ENCODE data around the gene COL4A6. TPM values are rescaled to one million over a fixed set of nuclear protein-coding genes. Genes with fewer than 3 reads are reported as not detected.

COL4A6 gene
- total RNA-seq, 1 donor from 2014 or later: 4.1 TPM

DNA sequence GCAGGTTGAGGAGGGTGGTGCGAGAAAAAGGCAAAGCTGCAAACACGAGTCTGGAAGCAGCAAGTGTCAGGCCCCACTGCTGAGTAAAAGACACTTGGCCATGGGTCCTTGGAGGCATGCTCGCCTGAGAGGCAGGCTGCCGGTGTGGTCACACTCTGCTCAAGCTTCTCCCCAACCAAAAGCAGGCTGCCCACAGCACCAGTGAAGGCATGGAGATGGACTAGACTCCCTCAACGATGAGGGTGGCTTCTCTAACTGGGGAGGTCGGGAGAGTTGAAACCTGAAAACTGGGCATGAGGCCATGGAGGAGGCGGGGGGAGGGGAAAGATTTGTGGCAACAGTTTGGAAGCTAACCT is 260.1 kb downstream of the COL4A6 start:
- no peak overlapping the region for H3K27ac Mint-ChIP-seq (ENCODE audit: unreplicated experiment)
- no peaks in the 10 kb centered on the region for H3K27me3 Mint-ChIP-seq (ENCODE audit: low read depth)
- no peaks in the 10 kb centered on the region for H3K9me3 Mint-ChIP-seq (ENCODE audit: low read depth)

DNA sequence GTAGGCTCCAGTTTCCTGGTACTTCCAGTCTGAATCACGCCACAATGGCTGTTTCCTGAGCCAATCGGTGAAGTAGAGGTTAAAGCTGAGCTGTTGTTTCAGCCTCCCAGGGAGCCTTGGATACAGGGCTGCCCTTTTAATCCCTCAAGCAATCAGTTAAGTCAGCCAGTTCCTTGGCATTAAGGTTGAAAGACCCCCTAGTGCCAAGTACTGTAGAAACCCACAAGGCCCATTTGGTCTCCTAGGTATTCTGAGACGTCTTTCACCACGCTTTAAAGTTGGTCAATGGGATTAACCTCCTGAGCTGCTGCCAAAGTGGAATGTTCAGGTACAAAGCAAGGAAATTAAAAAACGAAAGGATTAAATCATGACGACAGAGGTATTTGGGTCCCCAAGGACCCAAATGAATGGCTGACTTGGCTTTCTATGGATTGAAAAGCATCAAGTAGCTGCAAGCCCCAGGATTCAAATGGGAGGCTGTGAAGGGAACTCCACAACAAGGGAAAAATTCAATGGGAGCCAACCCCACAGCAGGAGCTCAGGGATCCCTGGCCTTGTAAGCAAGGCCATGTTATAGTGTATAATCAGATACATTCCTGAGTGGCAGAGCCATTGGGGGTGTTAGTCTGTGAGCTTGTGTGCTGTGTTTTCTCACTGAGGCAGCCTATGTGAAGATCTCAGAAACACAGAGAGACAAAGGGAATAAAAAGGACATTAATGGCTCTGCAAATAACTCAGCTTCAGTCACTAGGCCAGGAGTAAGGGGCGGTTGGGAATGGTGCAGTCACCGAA is 260.7 kb downstream of the COL4A6 start:
- Mint-ChIP-seq H3K4me3 (ENCODE audit: unreplicated experiment) (no peak overlapping the region), H3K27ac (ENCODE audit: unreplicated experiment) (no peak overlapping the region), H3K4me1 (ENCODE audit: low read depth) (peaks cover 6% of the 10 kb centered on the region), H3K9me3 (ENCODE audit: low read depth) (no peaks in the 10 kb centered on the region), H3K36me3 (ENCODE audit: low read depth) (no peaks in the 10 kb centered on the region), H3K27me3 (ENCODE audit: low read depth) (no peaks in the 10 kb centered on the region)
- no peak for DNase-seq (ENCODE audit: low spot score)
- no peak for TF ChIP-seq CTCF (IDR thresholded peaks at IDR 0.05)

More for the DNA sequence above, 260.1 kb downstream of the COL4A6 start:
- Mint-ChIP-seq H3K4me1 (ENCODE audit: low read depth) (peaks cover 6% of the 10 kb centered on the region), H3K4me3 (ENCODE audit: unreplicated experiment) (no peak overlapping the region), H3K36me3 (ENCODE audit: low read depth) (no peaks in the 10 kb centered on the region)
- TF ChIP-seq CTCF (IDR thresholded peaks at IDR 0.05): no peak
- DNase-seq (ENCODE audit: low spot score): no peak

DNA sequence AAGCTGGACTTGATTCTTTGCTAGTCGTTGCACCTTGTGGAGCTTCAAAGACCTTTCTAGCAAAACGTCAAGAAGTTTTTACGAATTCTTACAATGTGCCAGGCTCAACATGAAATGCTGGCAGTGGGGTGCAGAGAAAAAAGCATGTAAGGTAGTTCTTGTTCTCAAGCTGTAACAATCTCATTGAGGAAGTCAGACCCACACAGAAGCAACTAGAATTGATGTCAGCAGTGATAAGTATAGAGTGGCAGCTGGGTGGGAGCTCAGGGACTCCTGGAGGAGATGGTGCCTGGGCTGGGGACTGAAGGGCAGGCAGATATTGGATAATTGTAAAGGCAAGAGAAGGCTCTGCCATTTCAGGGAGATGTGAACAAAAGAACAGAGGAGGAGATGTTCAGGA is 264.3 kb downstream of the COL4A6 start:
- H3K27ac Mint-ChIP-seq (ENCODE audit: unreplicated experiment): no peak overlapping the region

GRCh38 chrX:108171671-108172070 is 266.6 kb downstream of the COL4A6 start:
- no peak for DNase-seq (ENCODE audit: low spot score)
- peaks cover 14% of the 10 kb centered on the region for H3K4me1 Mint-ChIP-seq (ENCODE audit: low read depth)
- no peaks in the 10 kb centered on the region for H3K27me3 Mint-ChIP-seq (ENCODE audit: low read depth)
- no peak overlapping the region for H3K4me3 Mint-ChIP-seq (ENCODE audit: unreplicated experiment)
- H3K27ac Mint-ChIP-seq (ENCODE audit: unreplicated experiment): no peak overlapping the region
- peaks cover 3% of the 10 kb centered on the region for H3K9me3 Mint-ChIP-seq (ENCODE audit: low read depth)
- no peak for TF ChIP-seq CTCF (IDR thresholded peaks at IDR 0.05)
- H3K36me3 Mint-ChIP-seq (ENCODE audit: low read depth): no peaks in the 10 kb centered on the region

More for the DNA sequence above, 264.3 kb downstream of the COL4A6 start:
- no peak for DNase-seq (ENCODE audit: low spot score)
- TF ChIP-seq CTCF (IDR thresholded peaks at IDR 0.05): no peak
- H3K36me3 Mint-ChIP-seq (ENCODE audit: low read depth): no peaks in the 10 kb centered on the region
- no peaks in the 10 kb centered on the region for H3K27me3 Mint-ChIP-seq (ENCODE audit: low read depth)
- no peak overlapping the region for H3K4me3 Mint-ChIP-seq (ENCODE audit: unreplicated experiment)
- peaks cover 6% of the 10 kb centered on the region for H3K4me1 Mint-ChIP-seq (ENCODE audit: low read depth)
- peaks cover 3% of the 10 kb centered on the region for H3K9me3 Mint-ChIP-seq (ENCODE audit: low read depth)

DNA sequence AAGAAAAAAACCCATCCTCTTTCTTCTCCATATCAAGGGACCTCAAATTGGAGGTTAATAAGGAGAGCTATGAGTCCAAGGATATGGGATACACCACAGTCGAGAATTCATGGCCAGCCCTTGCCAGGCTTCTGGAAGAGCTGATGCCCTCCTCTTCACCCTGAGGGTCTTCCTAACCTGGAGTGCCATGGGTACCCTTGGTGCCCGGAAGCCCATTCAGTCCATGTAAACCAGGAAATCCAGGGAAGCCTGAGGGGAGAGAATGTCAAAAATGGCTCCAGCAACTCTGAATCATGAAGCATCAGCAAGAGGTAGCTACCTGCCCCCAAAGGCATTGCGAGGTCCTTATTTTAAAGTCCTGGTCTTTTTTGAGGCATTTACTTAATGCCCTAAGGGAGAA is 268.5 kb downstream of the COL4A6 start:
- Mint-ChIP-seq H3K4me1 (ENCODE audit: low read depth) (peaks cover 14% of the 10 kb centered on the region), H3K27me3 (ENCODE audit: low read depth) (no peaks in the 10 kb centered on the region), H3K4me3 (ENCODE audit: unreplicated experiment) (no peak overlapping the region), H3K36me3 (ENCODE audit: low read depth) (no peaks in the 10 kb centered on the region), H3K9me3 (ENCODE audit: low read depth) (peaks cover 3% of the 10 kb centered on the region), H3K27ac (ENCODE audit: unreplicated experiment) (no peak overlapping the region)
- no peak for TF ChIP-seq CTCF (IDR thresholded peaks at IDR 0.05)
- DNase-seq (ENCODE audit: low spot score): no peak
